Activated CD8-positive, alpha-beta T cell treated with anti-CD3 and anti-CD28 coated beads for 36 hours (primary cell): Measurements from ENCODE around the gene C17orf114. TPM values are rescaled to one million over a fixed set of nuclear protein-coding genes. Genes with fewer than 3 reads are reported as not detected.

Experiments used
- ATAC-seq: fragments of 200-7000 bp; cut with Tn5 transposase; one replicate; pipeline ENCODE4 v1.10.0; 2021; ENCODE audit warnings: mild to moderate bottlenecking, moderate library complexity
- CTCF ChIA-PET: fragments of 350-600 bp; sonication (Branson Sonifier 250); formaldehyde crosslinking; loops from one replicate; lab custom pipeline; 2021; ENCODE audit warnings: antibody characterized with exemption; lab: Charles Lee
- POLR2A ChIA-PET: fragments of 350-600 bp; sonication (Branson Sonifier 250); formaldehyde crosslinking; loops from one replicate; lab custom pipeline; 2021; ENCODE audit warnings: antibody characterized with exemption; lab: Charles Lee
- DNase-seq: peaks from one replicate; pipeline ENCODE4 v3.0.0-alpha.2; 2020
- H3K27ac Mint-ChIP-seq: one replicate; pipeline ENCODE4 v1.8.0; 2021; ENCODE audit warnings: mild to moderate bottlenecking, mixed read lengths
- H3K27me3 Mint-ChIP-seq: one replicate; pipeline ENCODE4 v1.8.0; 2021; ENCODE audit warnings: mixed read lengths
- H3K36me3 Mint-ChIP-seq: one replicate; pipeline ENCODE4 v1.8.0; 2021; ENCODE audit warnings: low read depth, mixed read lengths
- H3K4me1 Mint-ChIP-seq: one replicate; pipeline ENCODE4 v1.8.0; 2021; ENCODE audit warnings: low read depth, mixed read lengths
- H3K4me3 Mint-ChIP-seq: one replicate; pipeline ENCODE4 v1.8.0; 2021; ENCODE audit warnings: mild to moderate bottlenecking, moderate library complexity, mixed read lengths
- H3K9me3 Mint-ChIP-seq: one replicate; pipeline ENCODE4 v1.8.0; 2021; ENCODE audit warnings: mixed read lengths
- intact Hi-C: fragments of 100-400 bp; cut with micrococcal nuclease; formaldehyde crosslinking; loops from one replicate; pipeline ENCODE4 v1.10.0; 2022
- total RNA-seq, 2 experiments: library from RNA; stranded (reverse); gene quantifications; one replicate each; pipeline ENCODE4 v1.2.3, GENCODE V29; 2021
- TF ChIP-seq, protein P1 (sequence below): fragments of 200-600 bp; IDR thresholded peaks from one replicate; pipeline ENCODE4 v1.8.0; 2022; ENCODE audit warnings: antibody characterized with exemption, mild to moderate bottlenecking

C17orf114 gene

DNA sequence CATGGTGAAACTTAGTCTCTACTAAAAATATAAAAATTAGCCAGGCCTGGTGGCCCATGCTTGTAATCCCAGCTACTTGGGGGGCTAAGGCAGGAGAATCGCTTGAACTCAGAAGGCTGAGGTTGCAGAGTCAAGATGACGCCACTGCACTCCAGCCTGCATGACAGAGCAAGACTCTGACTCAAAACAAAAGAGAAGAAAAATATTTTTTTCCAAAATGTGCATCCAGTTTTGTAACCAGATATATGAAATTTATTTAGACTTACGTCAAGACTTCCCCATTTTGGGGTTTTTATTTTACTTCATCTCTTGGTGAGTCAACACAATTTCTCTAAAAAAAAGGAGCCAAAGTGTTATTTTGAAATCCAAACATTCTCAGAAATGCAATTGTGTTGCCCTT lies 35.9 kb downstream of the C17orf114 start:
- POLR2A ChIA-PET: no interaction called here
- DNase-seq (no peak), ATAC-seq (no peak)
- Mint-ChIP-seq H3K27ac (no peak overlapping the region), H3K9me3 (no peaks in the 10 kb centered on the region), H3K4me1 (peaks cover 2% of the 10 kb centered on the region), H3K27me3 (no peaks in the 10 kb centered on the region), H3K36me3 (no peaks in the 10 kb centered on the region), H3K4me3 (no peak overlapping the region)
- CTCF ChIA-PET: interaction anchor here (1.3 kb wide), 1 partner anchor 54 kb away, joined by 3 read pairs; no protein-coding TSS in a partner anchor
- intact Hi-C loops: no loop called here
- TF ChIP-seq, protein P1, sequence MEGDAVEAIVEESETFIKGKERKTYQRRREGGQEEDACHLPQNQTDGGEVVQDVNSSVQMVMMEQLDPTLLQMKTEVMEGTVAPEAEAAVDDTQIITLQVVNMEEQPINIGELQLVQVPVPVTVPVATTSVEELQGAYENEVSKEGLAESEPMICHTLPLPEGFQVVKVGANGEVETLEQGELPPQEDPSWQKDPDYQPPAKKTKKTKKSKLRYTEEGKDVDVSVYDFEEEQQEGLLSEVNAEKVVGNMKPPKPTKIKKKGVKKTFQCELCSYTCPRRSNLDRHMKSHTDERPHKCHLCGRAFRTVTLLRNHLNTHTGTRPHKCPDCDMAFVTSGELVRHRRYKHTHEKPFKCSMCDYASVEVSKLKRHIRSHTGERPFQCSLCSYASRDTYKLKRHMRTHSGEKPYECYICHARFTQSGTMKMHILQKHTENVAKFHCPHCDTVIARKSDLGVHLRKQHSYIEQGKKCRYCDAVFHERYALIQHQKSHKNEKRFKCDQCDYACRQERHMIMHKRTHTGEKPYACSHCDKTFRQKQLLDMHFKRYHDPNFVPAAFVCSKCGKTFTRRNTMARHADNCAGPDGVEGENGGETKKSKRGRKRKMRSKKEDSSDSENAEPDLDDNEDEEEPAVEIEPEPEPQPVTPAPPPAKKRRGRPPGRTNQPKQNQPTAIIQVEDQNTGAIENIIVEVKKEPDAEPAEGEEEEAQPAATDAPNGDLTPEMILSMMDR: no peak

DNA sequence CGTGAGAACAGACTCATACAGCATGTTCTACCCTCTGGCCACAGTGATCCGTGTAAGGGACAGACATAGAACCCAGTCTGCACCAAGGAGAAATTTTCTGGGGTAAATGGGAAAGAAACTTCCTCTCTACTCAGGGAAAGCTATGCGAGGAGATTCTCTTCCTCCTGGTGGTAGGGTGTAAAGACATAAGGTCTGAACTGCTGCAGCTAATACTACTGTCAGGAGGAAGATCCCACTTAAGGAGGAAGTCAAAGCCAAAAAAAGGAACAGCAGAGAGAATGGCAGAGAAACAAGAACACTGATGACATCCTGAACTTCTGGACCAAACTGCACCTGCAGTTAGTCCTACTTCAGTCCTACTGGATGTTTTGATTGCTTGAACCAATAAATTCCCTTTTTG lies 37.5 kb downstream of the C17orf114 start:
- Mint-ChIP-seq H3K27ac (no peak overlapping the region), H3K36me3 (no peaks in the 10 kb centered on the region), H3K4me3 (no peak overlapping the region), H3K27me3 (no peaks in the 10 kb centered on the region), H3K9me3 (no peaks in the 10 kb centered on the region), H3K4me1 (no peaks in the 10 kb centered on the region)
- intact Hi-C loops: no loop called here
- ATAC-seq (no peak), DNase-seq (no peak)
- TF ChIP-seq, protein P1: no peak
- ChIA-PET POLR2A (no interaction called here), CTCF (no interaction called here)

DNA sequence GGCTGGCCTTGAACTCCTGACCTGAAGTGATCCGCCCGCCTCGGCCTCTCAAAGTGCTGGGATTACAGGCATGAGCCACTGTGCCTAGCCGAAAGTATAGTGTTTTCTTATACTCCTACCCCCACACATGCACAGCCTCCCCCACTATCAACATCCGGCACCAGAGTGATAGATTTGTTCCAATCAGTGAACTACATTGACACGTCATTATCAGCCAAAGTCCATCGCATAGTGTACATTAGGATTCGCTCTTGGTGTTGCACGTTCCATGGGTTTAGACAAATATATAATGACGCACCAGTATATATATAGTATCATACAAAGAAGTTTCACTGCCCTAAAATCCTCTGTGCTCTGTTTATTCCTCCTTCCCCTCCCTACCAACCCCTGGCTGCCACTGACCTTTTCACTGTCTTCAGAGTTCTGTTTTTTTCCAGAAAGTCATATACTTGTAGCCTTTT lies 42.3 kb downstream of the C17orf114 start:
- DNase-seq (no peak), ATAC-seq (no peak)
- ChIA-PET CTCF (no interaction called here), POLR2A (no interaction called here)
- H3K27ac Mint-ChIP-seq: no peak overlapping the region
- no peak overlapping the region for H3K4me3 Mint-ChIP-seq
- peaks cover 6% of the 10 kb centered on the region for H3K27me3 Mint-ChIP-seq
- intact Hi-C loops: no loop called here
- H3K9me3 Mint-ChIP-seq: no peaks in the 10 kb centered on the region
- no peaks in the 10 kb centered on the region for H3K36me3 Mint-ChIP-seq
- no peaks in the 10 kb centered on the region for H3K4me1 Mint-ChIP-seq
- TF ChIP-seq, protein P1: no peak

DNA sequence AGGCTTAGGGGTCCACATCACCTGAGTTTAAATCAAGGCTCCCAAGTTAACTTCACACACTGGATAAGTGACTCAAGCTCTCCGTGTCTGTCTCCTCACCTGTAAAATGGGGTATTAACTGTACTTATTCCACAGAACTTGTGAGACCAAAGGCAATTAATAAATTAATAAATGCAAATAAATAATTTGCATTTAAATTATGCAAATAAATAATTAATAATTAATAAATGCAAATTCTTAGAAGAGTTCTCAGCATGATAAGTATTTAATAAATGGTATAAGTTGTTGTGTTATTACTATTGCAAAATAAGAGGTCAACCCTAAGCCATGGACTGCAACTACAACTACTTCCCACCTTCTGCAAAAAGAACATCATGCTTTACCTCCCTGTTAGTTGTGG lies 48.7 kb downstream of the C17orf114 start:
- H3K4me1 Mint-ChIP-seq: peaks cover 2% of the 10 kb centered on the region

DNA sequence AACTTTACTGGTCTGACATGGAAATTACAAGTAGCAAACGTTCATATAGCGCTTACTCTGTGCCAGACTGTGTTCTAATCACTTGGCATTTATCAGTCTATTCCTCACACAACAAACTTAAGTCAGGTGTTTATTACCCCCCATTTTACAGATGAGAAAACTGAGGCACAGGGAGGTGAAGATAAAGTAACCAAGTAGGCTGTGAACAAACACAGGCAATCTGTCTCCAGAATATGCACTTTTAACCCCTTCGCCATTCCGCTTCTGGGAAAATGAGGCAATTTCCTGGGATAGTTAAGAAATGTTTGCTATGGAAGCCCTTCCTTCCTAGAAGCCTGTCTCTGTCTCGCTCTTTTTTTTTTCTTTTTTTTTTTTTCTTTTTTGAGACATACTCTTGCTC lies 50.2 kb downstream of the C17orf114 start:
- H3K4me1 Mint-ChIP-seq: peaks cover 10% of the 10 kb centered on the region
- H3K27me3 Mint-ChIP-seq: peaks cover 8% of the 10 kb centered on the region
- H3K4me3 Mint-ChIP-seq: no peak overlapping the region
- no peak overlapping the region for H3K27ac Mint-ChIP-seq
- H3K36me3 Mint-ChIP-seq: no peaks in the 10 kb centered on the region
- TF ChIP-seq, protein P1: no peak
- intact Hi-C loops: no loop called here
- POLR2A ChIA-PET: no interaction called here
- ATAC-seq: no peak
- no peak for DNase-seq
- CTCF ChIA-PET: no interaction called here
- no peaks in the 10 kb centered on the region for H3K9me3 Mint-ChIP-seq

More for the DNA sequence above, 48.7 kb downstream of the C17orf114 start:
- H3K27me3 Mint-ChIP-seq: peaks cover 10% of the 10 kb centered on the region
- CTCF ChIA-PET: no interaction called here
- TF ChIP-seq, protein P1: no peak
- no peak for DNase-seq
- no peaks in the 10 kb centered on the region for H3K36me3 Mint-ChIP-seq
- no peak overlapping the region for H3K27ac Mint-ChIP-seq
- POLR2A ChIA-PET: no interaction called here
- H3K9me3 Mint-ChIP-seq: no peaks in the 10 kb centered on the region
- intact Hi-C loops: no loop called here
- no peak for ATAC-seq
- no peak overlapping the region for H3K4me3 Mint-ChIP-seq

Other genes with a start within 250 kb of the C17orf114 start
- 100 to 1,000 TPM; 104 to 107 TPM for gene MYBBP1A, start 246.9 kb downstream of the C17orf114 start, total RNA-seq
- gene GGT6, start 241.8 kb downstream of the C17orf114 start, total RNA-seq: not detected
- gene SMTNL2, start 217.8 kb downstream of the C17orf114 start, total RNA-seq: not detected
- gene ALOX15, start 160.7 kb downstream of the C17orf114 start, total RNA-seq: not detected
- 100 to 1,000 TPM; 108 to 117 TPM for gene PELP1, start 98.2 kb downstream of the C17orf114 start, total RNA-seq
- 100 to 1,000 TPM; 163 to 176 TPM for gene ARRB2, start 91.7 kb downstream of the C17orf114 start, total RNA-seq
- gene MED11, start 70.9 kb downstream of the C17orf114 start, total RNA-seq: 10 to 100 TPM; 19.0 to 23.8 TPM
- not detected for gene ZMYND15, start 62.5 kb downstream of the C17orf114 start, total RNA-seq
- 1 to 10 TPM; 2.0 to 2.5 TPM for gene CXCL16, start 62.4 kb downstream of the C17orf114 start, total RNA-seq
- gene TM4SF5, start 30.4 kb downstream of the C17orf114 start, total RNA-seq: not detected
- gene VMO1, start 16.0 kb downstream of the C17orf114 start, total RNA-seq: not detected
- not detected for gene GLTPD2, start 13.4 kb downstream of the C17orf114 start, total RNA-seq
- 100 to 1,000 TPM; 131 to 139 TPM for gene PSMB6, start 6.2 kb downstream of the C17orf114 start, total RNA-seq
- 1 to 10 TPM; 6.2 to 6.8 TPM for gene PLD2, start 4.8 kb upstream of the C17orf114 start, total RNA-seq
- 10 to 100 TPM; 50.8 to 51.5 TPM for gene MINK1, start 31.0 kb upstream of the C17orf114 start, total RNA-seq
- 1 to 10 TPM; 3.0 to 3.6 TPM for gene C17orf107, start 97.2 kb upstream of the C17orf114 start, total RNA-seq
- gene CHRNE, start 100.8 kb upstream of the C17orf114 start, total RNA-seq: under 1 TPM; 0.45 to 0.78 TPM
- gene GP1BA, start 129.9 kb upstream of the C17orf114 start, total RNA-seq: not detected
- gene SLC25A11, start 137.7 kb upstream of the C17orf114 start, total RNA-seq: 10 to 100 TPM; 80.8 to 87.0 TPM
- gene RNF167, start 137.9 kb upstream of the C17orf114 start, total RNA-seq: 100 to 1,000 TPM; 144 to 152 TPM
- 1,000 to 10,000 TPM; 1,726 to 1,759 TPM for gene PFN1, start 146.2 kb upstream of the C17orf114 start, total RNA-seq
- gene ENO3, start 148.8 kb upstream of the C17orf114 start, total RNA-seq: 10 to 100 TPM; 31.3 to 34.0 TPM
- gene SPAG7, start 165.5 kb upstream of the C17orf114 start, total RNA-seq: 10 to 100 TPM; 62.7 to 62.9 TPM
- 10 to 100 TPM; 91.5 to 99.0 TPM for gene CAMTA2, start 185.3 kb upstream of the C17orf114 start, total RNA-seq
- gene INCA1, start 195.2 kb upstream of the C17orf114 start, total RNA-seq: under 1 TPM in 1 of 2 experiments, not detected in 1; 0.63 TPM
- 10 to 100 TPM; 35.7 to 37.4 TPM for gene KIF1C, start 195.6 kb upstream of the C17orf114 start, total RNA-seq
- gene SLC52A1, start 233.1 kb upstream of the C17orf114 start, total RNA-seq: under 1 TPM; 0.13 to 0.14 TPM